Activated naive CD4-positive, alpha-beta T cell (primary cell): ENCODE results near the gene ARID3B.
"Not testable (repeated sequence)": the region's sequence is repeated elsewhere in the genome, so short reads cannot be mapped to it uniquely, and the experiment has no call there.

Experiments
- DNase-seq, 4 experiments: peaks; one replicate each; lab custom pipeline; 2025; lab: John Stamatoyannopoulos, UW

Gene ARID3B

DNA sequence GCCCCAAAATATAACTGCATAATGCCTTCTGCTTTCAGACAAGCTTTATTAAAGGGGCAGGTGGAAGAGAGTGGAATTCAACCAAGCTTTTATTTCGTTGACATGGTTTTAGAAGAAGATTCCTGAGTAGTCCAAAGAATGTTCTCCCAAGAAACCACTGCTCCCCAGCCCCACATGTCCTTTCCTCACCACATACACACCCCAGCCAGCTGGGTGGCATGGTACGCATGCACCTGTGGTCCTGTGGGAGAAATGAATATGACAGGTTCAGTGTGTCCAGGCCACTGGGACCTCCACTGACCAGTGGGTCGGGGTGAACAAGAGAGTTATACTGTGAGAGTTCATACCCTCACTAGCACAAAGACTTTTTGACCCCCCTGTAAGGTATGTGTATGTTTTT is 30.2 kb downstream of the ARID3B start:
- DNase-seq, result no peak

DNA sequence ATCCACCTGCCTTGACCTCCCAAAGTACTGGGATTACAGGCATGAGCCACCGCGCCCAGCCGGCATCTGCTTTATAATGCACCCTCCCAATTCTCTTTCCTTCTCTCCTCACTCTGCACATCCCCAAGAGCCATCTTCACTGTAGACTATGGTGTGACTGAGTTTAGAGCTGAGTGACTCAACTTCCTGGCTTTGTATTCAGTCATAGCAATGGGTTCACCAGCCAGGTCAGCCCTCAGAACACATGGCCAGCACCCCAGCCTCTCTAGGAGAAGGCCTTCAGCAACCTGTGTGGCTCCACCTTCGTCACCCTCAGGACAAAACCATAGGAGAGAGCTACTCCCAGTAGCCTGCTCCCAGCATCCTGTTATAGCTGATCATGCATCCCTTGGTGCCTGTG is 33.0 kb downstream of the ARID3B start:
- DNase-seq, result no peak

DNA sequence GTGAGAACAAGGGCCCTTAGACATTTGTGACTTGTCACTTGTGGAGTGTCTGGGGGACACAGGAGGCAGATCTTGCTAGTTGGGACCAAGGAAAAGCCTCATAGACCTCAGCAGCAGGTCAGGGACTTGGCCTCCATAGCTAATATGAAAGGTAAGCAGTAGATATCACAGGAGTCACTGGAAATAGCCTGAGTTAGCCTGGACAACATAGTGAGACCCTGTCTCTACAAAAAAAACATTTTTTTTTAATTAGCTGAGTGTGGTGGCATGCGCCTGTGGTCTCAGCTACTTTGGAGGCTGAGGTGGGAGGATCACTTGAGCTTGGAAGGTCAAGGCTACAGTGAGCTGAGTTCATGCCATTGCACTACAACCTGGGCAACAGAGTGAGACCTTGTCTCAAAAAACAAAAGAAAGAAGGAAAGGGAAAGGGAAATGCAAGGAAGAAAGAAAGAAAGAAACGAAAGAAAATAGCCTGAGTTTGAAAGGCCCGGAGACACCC is 37.5 kb downstream of the ARID3B start:
- DNase-seq, result no peak

DNA sequence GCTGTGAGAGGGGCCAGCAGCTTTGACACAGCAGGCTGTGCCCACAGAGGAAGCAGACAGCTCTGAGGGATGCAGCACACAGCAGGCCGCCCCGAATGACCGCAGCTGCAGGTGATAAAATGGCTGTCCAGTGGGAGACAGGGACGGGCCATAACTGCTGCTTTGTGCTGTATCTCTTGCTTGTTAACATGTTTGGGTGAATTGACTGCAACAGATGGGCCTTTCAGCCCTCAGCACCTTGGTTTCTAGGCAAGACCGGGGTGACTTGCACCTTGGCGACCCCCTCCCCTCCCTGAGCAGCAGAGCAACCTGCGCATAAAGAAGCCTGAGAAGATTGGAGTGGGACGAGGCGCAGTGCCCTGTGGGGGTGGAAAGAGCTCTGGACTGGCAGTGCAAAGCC is 38.0 kb downstream of the ARID3B start:
- no peak for DNase-seq

DNA sequence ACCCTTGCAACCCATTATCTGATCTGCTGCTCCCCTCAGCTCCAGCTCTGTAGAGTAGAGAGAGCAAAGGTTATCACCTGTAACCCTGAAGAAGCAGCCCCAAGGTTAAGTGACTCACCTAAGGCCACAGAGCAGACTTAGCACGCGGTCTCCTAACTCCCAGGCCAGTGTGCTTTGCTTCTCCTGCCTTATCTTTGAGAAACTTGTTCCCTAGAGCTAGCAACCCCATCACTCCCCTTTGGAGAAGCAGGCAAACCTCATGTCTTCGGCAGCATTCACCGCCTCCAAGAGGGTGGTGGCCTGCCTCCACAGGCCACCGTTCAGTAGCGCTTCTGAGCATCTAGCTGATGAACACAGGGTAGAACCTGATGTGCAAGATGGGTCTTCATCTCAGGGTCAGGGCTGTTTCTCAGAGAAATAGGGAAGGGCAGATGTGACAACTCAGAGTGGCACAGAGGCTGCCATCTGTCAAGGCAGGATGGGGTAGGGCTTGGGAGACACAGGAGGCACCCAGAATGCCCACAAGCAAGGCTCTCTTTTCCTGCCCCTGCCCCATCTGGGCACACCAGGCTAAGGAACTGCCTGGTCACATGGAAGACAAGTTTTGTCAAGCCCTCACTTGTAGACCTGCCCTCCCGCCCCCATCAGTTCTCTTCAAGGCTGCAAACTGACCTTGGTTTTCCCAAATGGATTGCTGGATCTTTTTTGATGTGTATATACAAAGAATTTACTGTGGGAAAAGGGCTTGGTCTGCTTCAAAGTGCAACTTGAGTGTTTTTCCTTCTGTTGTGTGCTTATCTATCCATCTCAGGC is 39.7 kb downstream of the ARID3B start:
- no peak for DNase-seq

DNA sequence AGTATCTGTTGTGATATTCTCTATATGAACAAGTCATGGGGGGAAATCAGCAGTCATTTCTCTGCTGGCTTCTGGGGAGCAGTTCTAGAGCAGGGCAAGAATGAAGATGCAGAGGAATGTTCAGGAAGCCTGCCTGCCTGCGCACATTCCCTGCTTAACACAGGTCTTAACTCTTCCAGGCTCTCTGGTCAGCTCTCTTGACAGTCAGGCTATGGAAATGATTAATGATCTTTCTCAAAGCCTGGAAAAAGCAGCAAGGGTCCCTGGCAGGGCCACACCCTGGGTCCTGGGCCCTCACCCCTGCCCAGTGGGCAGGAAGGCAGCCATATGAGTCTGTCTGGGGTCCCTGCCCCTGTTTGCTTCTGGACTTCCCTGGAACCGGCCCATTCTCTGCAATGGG is 43.2 kb downstream of the ARID3B start:
- no peak for DNase-seq

DNA sequence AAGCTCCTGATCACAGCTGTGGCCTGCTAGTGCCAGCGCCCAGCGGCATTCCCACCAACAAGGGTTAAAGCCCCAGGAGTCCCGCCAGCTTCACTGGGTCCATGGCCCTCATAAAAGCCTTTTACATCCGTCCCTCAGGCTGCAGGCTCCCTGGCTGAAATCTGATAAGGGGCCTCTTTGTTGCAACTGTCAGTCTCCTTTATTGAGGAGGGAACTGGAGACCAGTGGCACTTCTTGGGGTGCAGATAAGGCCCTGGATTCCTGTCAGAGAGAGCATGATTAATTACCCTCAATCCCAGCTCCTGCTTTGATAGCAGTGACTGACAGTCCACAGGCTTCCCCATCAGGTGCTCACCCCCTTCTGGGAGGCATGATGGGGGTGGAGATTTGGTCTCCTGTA is 43.8 kb downstream of the ARID3B start:
- no peak for DNase-seq

DNA sequence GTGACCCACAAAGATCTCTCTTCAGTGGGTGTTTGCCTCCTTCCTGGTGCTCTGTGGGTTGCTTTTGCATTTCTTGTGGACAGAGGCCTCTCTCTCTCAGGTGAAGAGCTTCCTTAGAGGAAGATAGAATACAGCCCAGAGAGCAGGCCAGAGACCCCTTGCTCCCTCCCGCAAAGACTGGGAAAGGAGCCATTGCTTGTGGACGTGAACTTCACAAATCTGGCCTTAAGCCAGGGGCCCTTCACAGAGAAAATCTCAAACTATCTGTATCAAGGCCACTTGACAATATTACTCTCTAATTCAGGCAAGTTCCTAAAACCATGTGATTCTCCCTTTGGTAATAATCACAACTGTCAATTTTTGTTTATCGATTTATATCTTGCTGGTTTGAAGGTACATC is 44.2 kb downstream of the ARID3B start:
- no peak for DNase-seq

DNA sequence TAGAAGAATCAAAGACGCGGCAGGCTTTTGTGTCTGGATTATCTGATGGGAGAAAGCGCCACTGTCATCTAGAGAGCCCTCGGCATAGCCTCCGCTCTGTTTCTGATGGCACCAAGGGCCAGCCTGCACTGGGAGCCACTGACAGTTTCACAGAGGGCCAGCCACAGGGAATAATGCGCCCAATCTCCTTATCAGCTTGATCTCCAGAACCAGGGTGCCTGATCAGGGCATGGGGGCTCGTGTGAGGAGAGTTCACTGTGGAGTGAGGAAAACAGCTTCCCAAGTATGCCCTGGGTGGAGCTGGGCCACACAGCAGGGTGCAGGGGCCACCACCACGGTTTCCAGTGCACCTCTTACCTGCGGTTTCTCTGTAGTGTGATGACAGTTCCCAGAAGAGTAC is 44.8 kb downstream of the ARID3B start:
- DNase-seq, result no peak

DNA sequence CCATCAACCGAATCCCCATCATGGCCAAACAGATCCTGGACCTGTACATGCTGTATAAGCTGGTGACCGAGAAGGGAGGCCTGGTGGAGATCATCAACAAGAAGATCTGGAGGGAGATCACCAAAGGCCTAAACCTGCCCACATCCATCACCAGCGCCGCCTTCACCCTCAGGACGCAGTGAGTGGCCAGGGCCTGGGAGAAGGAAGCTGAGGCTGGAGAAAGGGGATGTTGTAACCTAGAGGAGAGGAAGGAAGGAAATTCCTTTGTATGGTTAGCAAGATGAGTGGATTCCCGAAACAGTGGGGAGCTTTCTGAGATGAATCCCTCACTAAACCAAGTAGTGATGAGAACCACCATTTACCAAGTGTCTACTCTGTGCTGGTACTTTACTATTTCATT is 48.8 kb downstream of the ARID3B start:
- no peak for DNase-seq

DNA sequence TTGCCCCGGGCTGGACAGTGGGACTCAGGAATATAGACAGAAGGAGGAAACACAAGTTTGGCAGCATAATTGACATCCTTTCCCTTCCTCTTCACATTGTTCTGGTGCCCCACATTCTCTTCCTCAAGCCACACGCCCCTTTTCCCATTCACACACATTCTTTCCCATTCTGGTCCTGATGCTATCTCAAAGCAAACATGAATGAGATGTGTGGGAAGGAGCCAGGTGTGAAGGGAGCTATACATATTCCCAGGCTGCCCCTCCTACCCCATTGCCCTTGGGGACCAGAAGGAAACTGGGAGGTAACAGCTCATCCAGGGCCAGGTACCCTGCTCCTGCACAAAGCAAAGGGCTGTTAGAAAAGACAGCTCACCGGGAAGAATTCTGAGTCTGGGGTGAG is 51.2 kb downstream of the ARID3B start:
- no peak for DNase-seq

DNA sequence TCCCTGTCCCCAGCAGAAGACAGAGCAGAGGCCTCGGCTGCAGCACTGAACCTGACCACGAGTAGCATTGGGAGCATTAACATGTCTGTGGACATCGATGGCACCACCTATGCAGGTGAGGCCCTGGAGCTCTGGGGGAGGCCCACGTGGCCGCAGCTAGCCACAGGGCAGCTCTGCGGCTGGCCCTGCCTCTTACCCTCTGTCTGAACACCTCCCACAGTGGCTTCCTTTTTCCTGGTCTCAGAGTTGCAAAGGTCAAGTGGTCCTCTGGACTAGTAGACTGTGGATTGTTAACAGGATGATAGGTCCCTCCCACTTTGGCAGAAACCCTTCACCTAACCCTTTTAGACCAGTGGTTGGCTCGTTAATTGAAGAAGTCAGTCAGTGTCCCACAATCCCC is 52.1 kb downstream of the ARID3B start:
- no peak for DNase-seq

DNA sequence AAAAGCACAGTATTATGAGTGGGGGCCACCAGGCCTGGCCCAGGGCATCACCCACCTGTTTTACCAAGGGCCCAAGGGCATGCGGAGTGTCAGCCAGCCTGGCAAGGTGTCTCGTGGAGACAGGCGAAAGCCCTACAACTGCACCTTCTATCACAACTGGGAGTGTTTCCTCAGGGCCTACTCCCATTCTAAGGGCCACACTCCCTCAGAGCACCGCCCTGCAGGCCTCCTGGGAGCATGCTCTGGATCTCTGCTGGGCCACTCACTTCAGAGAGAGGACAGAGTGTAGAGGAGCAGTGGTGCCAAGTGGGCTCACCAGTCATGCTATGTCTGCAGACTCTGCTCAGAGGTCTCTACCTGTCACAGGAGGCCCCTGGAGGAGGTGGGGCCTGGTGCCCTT is 53.4 kb downstream of the ARID3B start:
- no peak for DNase-seq

DNA sequence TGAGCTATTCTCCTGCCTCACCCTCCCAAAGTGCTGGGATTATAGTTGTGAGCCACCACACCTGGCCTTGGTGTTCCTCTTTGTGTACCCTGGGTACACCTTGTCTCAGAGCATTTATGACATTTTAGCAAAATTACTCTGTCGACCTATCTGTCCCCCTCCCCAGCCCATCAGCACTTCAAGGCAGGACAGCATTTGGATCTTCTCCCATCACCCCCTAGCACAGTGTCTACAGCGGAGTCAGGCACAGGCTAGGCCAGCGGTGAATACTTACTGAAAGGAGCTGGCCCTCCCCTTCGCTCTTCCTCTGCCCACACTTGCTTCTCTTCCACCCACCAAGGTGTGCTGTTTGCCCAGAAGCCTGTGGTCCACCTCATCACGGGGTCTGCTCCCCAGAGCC is 54.3 kb downstream of the ARID3B start:
- no peak for DNase-seq

DNA sequence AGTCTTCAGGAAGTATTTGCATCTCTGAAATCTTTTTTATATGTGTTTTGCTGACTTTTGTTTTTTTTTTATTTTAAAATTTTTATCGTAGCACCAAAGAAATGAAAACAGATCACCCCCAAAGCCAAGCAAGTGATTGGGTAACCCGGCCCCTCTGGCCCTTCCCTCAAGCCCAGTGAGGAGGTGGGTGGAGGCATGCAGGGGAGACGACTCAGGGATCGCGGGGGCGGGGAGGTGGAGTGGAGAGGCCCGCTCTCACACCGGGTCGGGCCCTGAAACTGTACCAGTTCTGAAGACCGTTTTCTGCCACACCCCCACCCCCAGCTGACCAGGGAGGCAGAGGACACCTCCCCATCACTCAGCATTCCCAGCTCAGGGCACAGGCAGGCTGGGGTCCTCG is 55.7 kb downstream of the ARID3B start:
- not testable (repeated sequence) for DNase-seq

DNA sequence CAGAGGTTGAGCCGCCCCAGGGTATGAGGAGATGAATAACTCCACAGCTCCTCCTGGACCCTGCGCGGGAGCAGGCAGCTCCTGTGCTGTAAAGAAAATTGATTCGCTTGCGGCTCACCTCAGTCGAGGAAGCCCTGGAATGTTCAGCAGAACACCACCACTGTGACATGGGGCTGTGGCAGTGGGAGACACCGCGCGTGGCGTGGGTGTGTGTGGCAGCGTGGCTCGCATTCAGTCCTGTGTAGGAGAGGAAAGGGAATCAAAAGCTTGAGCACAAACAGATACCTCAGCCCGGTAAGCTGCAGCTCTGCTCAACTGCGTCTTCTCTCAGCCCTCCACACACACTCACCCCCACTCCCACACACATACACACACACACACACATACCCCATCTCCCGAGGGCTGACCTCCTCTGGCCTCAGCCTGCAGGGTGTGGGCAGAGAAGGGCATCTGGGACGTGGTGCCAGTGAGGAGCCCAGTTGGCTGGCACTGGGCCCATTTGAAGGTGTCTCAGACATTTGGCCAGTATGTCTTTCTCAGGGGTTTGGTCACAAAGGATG is 56.2 kb downstream of the ARID3B start:
- DNase-seq, result not testable (repeated sequence)

DNA sequence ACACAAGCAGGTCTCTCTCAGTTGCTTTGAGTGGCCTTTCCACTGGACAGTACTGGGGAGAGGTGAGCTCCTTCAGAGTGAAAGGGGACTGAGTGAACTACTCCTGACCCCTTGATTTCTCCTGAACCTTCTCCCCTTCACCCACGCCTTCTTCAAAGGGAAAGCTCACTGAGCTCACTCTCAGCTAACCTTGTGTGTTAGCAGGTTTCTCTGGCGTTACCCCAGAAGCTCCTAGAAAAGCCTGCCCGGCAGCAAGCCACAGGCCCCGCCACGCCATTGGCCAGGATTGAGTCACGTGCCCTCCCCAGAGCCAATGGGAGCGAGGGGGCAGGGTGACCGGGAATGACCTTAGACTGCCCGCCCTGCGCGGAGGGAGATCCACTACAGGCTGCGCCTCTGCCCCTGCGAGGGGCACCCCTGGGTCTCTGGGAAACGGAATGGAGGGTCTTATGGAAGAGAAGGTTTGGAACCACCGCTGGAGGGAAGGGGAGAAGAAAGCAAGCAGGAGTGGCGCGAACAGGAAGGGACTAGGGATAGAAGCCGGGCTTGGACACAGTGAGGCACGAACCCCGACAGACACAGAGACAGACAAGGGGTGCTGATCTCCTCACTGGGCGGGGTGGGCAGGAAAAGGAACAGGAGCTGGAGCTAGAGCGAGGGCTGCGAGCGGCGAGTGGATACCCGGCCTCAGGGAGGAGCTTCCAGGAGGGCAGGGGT is 57.3 kb downstream of the ARID3B start:
- DNase-seq, result peak; percentile 51 to 79 (median 68)

DNA sequence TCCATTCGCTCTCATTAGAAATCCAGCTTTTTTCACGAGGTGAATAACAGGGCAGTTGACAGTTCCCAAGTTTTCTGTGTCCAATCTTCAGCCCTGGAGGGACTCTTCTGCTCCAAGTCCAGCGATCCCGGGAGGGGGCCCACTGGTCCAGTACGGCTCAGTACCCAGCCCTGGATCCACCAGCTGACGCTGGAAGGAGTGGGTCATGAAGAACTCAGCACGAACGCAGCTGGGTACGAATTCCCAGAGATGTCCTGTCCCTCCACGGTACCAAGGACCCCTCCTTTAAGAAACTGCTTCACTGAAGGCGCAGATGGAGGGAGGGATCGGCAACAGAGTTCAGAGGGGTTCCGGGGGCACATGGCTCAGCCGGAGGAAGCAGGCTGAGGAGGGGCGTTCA is 58.1 kb downstream of the ARID3B start:
- no peak for DNase-seq

DNA sequence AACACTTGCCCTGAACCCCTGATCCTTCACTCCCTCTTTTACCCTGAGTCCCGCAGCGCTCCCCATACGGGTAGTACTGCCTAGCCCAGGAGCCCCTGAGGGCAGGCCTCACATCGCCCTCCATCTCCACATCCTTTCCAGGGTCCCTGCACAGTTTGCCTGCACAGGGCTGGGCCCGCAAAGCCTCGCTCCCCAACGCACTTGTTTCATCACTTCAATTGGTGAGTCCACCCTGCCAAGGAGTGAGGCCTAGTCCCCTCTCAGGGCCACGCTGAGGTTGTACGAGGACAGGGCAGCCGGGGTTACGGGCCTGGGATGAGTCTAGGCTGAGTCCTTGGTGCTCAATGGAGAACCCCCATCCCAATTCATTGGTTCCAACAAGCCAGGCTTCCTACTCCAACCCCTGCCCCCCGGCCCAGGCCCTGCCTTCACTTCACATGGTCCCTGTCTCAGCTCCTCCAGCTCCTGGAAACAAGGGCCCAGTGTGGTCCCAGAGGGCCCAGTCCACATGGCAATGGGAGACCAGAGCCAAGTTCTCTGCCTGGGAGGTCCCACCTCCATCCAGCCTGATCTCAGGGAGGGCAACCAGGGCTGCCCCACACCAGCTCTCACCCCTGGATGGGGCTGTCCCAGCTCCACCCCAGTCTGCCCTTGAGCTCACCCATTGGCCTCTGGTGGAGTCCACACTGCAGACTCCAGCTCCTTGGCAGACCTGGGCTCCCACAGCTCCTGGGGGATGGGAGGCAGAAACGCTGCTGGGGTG is 62.2 kb downstream of the ARID3B start:
- no peak for DNase-seq

DNA sequence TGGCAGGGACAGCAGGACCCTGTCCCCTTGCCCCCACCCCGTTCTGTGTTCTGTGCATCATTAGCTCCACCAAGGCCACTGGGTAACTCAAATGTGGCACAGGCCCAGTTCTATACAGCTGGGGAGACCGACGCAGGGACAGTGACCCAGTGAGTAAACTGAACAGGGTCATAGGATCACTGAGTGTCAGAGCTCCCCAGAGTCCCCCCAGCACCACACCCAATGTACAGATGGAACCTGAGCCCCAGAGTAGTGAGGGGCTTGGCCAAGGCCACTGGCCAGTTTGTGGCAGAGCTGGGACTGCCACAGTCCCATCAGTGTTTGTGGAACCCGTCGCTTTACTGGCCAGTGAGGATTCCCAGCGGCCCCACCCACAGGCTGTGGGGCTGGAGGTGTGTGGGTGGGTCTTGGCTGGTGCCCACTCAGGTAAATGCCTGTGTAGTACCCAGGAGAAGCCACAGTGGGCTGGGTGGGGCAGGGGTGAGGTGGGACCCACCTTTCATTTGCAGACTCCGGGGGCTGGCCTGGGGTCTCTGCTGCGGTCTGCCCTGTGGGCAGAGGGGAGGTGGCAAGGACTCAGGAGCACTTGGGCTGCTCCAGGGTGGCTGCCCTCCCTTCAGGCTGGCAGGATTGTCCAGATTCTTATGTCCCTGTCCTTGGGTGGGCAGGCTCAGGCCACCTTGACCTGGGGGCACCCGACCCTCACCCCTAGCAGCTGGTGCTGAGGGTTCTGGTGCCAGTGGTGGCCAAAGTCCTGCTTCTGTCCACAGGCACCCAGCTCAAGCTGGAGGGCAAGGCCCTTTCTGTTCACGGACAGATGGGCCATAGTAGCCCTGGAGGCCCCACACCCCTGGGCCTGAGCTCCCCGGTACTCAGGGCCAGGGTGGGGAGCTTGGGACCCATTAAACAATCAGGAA is 63.0 kb downstream of the ARID3B start:
- no peak for DNase-seq
